ENCODE results near the gene TOMM6.

The TOMM6 gene

GRCh38 chr6:41741625-41742490 is 45.6 kb upstream of the TOMM6 start:
- H2AFZ ChIP-seq (ENCODE audit: low read length) = no peak overlapping the region
- no peak overlapping the region for H3K4ac ChIP-seq (ENCODE audit: low read length)
- no peak overlapping the region for H2BK5ac ChIP-seq (ENCODE audit: low read length)
- peak overlapping the region; percentile 21 for H3K18ac ChIP-seq (ENCODE audit: low read length)
- H2BK120ac ChIP-seq (ENCODE audit: low read depth, low read length) = no peak overlapping the region
- H3K14ac ChIP-seq (ENCODE audit: low read length) = peak overlapping the region; percentile 3
- H3K36me3 ChIP-seq (replicated peaks in 1 of 2; ENCODE audit: control insufficient read depth in 2 of 2, insufficient read depth in 2 of 2, low read length in 2 of 2) = no peaks in the 10 kb centered on the region
- H3K23ac ChIP-seq (ENCODE audit: low read depth, low read length, poor library complexity) = peak overlapping the region; percentile 71
- no CpG with 5 or more reads among the region's 20 CpGs for WGBS, 2 donors (ENCODE audit: extremely low coverage in 2 of 2, insufficient read length in 2 of 2, insufficient replicate concordance in 1 of 2)
- peak overlapping the region; percentile 77 for H2BK15ac ChIP-seq (ENCODE audit: low read length)
- peak overlapping the region; percentile 49 for H2AK5ac ChIP-seq (ENCODE audit: low read depth, low read length)
- no peak overlapping the region for H4K8ac ChIP-seq (ENCODE audit: low read depth, low read length)
- no peak overlapping the region for H4K91ac ChIP-seq (ENCODE audit: low read depth, low read length, poor library complexity)
- peaks cover 0 to 7% of the 10 kb centered on the region in 2 donors for H3K4me1 ChIP-seq (ENCODE audit: control insufficient read depth in 2 of 2, insufficient read depth in 1 of 2, low read depth in 1 of 2, low read length in 2 of 2)
- H2BK12ac ChIP-seq (ENCODE audit: low read length) = no peak overlapping the region
- no peak overlapping the region for H3K27ac ChIP-seq (replicated peaks; ENCODE audit: low read length)
- H3K9ac ChIP-seq (ENCODE audit: low read depth, low read length, poor library complexity) = no peak overlapping the region
- DNase-seq (ENCODE audit: low spot score) = no peak
- no peak overlapping the region for H3K4me2 ChIP-seq (ENCODE audit: insufficient read depth, low read length, poor library complexity, severe bottlenecking)
- H3K4me3 ChIP-seq (ENCODE audit: low read length in 2 of 2) = no peak overlapping the region
- peaks cover 0 to under 1% of the 10 kb centered on the region in 2 donors for H3K9me3 ChIP-seq (replicated peaks in 1 of 2; ENCODE audit: control insufficient read depth in 2 of 2, insufficient read depth in 1 of 2, low read depth in 1 of 2, low read length in 2 of 2)
- no peaks in the 10 kb centered on the region for H3K79me1 ChIP-seq (ENCODE audit: low read depth, low read length)
- H3K27me3 ChIP-seq (ENCODE audit: control insufficient read depth in 3 of 3, insufficient read depth in 3 of 3, low read depth in 1 of 3, low read length in 3 of 3) = peaks cover 0 to 36% (median 0%) of the 10 kb centered on the region in 3 experiments

GRCh38 chr6:41743406-41744235 is 43.9 kb upstream of the TOMM6 start:
- H3K4me2 ChIP-seq (ENCODE audit: insufficient read depth, low read length, poor library complexity, severe bottlenecking) = no peak overlapping the region

GRCh38 chr6:41744236-41744787 is 43.2 kb upstream of the TOMM6 start:
- no peaks in the 10 kb centered on the region for H3K36me3 ChIP-seq (replicated peaks in 1 of 2; ENCODE audit: control insufficient read depth in 2 of 2, insufficient read depth in 2 of 2, low read length in 2 of 2)
- H3K14ac ChIP-seq (ENCODE audit: low read length) = peak overlapping the region; percentile 73
- H3K27ac ChIP-seq (replicated peaks; ENCODE audit: low read length) = no peak overlapping the region
- H3K79me1 ChIP-seq (ENCODE audit: low read depth, low read length) = no peaks in the 10 kb centered on the region
- no peak overlapping the region for H2AK5ac ChIP-seq (ENCODE audit: low read depth, low read length)
- H4K8ac ChIP-seq (ENCODE audit: low read depth, low read length) = no peak overlapping the region
- peak overlapping the region; percentile 46 for H2BK15ac ChIP-seq (ENCODE audit: low read length)
- peaks cover 0 to 4% of the 10 kb centered on the region in 2 donors for H3K4me1 ChIP-seq (ENCODE audit: control insufficient read depth in 2 of 2, insufficient read depth in 1 of 2, low read depth in 1 of 2, low read length in 2 of 2)
- H2BK5ac ChIP-seq (ENCODE audit: low read length) = no peak overlapping the region
- H2BK120ac ChIP-seq (ENCODE audit: low read depth, low read length) = no peak overlapping the region
- peak overlapping the region; percentile 77 for H2BK12ac ChIP-seq (ENCODE audit: low read length)
- peaks cover 0 to 50% (median 0%) of the 10 kb centered on the region in 3 experiments for H3K27me3 ChIP-seq (ENCODE audit: control insufficient read depth in 3 of 3, insufficient read depth in 3 of 3, low read depth in 1 of 3, low read length in 3 of 3)
- no peak overlapping the region for H4K91ac ChIP-seq (ENCODE audit: low read depth, low read length, poor library complexity)
- no peak overlapping the region for H3K18ac ChIP-seq (ENCODE audit: low read length)
- peaks cover 0 to 2% of the 10 kb centered on the region in 2 donors for H3K9me3 ChIP-seq (replicated peaks in 1 of 2; ENCODE audit: control insufficient read depth in 2 of 2, insufficient read depth in 1 of 2, low read depth in 1 of 2, low read length in 2 of 2)
- no peak overlapping the region for H3K4me3 ChIP-seq (ENCODE audit: low read length in 2 of 2)
- no peak overlapping the region for H3K23ac ChIP-seq (ENCODE audit: low read depth, low read length, poor library complexity)
- H3K4me2 ChIP-seq (ENCODE audit: insufficient read depth, low read length, poor library complexity, severe bottlenecking) = no peak overlapping the region
- H2AFZ ChIP-seq (ENCODE audit: low read length) = no peak overlapping the region
- no peak for DNase-seq (ENCODE audit: low spot score)
- H3K4ac ChIP-seq (ENCODE audit: low read length) = no peak overlapping the region
- H3K9ac ChIP-seq (ENCODE audit: low read depth, low read length, poor library complexity) = no peak overlapping the region
- WGBS, 2 donors (ENCODE audit: extremely low coverage in 2 of 2, insufficient read length in 2 of 2, insufficient replicate concordance in 1 of 2) = no CpG with 5 or more reads among the region's 7 CpGs

More at GRCh38 chr6:41743406-41744235, 43.9 kb upstream of the TOMM6 start:
- no peak overlapping the region for H4K91ac ChIP-seq (ENCODE audit: low read depth, low read length, poor library complexity)
- H3K23ac ChIP-seq (ENCODE audit: low read depth, low read length, poor library complexity) = no peak overlapping the region
- H3K4me1 ChIP-seq (ENCODE audit: control insufficient read depth in 2 of 2, insufficient read depth in 1 of 2, low read depth in 1 of 2, low read length in 2 of 2) = peaks cover 0 to 7% of the 10 kb centered on the region in 2 donors
- H2AK5ac ChIP-seq (ENCODE audit: low read depth, low read length) = no peak overlapping the region
- H2BK15ac ChIP-seq (ENCODE audit: low read length) = peak overlapping the region; percentile 46
- no peak overlapping the region for H2BK5ac ChIP-seq (ENCODE audit: low read length)
- no peak overlapping the region for H2BK120ac ChIP-seq (ENCODE audit: low read depth, low read length)
- H3K27ac ChIP-seq (replicated peaks; ENCODE audit: low read length) = no peak overlapping the region
- H3K4me3 ChIP-seq (ENCODE audit: low read length in 2 of 2) = no peak overlapping the region
- H3K14ac ChIP-seq (ENCODE audit: low read length) = no peak overlapping the region
- H3K27me3 ChIP-seq (ENCODE audit: control insufficient read depth in 3 of 3, insufficient read depth in 3 of 3, low read depth in 1 of 3, low read length in 3 of 3) = peaks cover 0 to 47% (median 0%) of the 10 kb centered on the region in 3 experiments
- H3K18ac ChIP-seq (ENCODE audit: low read length) = no peak overlapping the region
- no peak overlapping the region for H2AFZ ChIP-seq (ENCODE audit: low read length)
- no CpG with 5 or more reads among the region's 6 CpGs for WGBS, 2 donors (ENCODE audit: extremely low coverage in 2 of 2, insufficient read length in 2 of 2, insufficient replicate concordance in 1 of 2)
- no peak overlapping the region for H3K4ac ChIP-seq (ENCODE audit: low read length)
- no peak overlapping the region for H3K9ac ChIP-seq (ENCODE audit: low read depth, low read length, poor library complexity)
- H3K9me3 ChIP-seq (replicated peaks in 1 of 2; ENCODE audit: control insufficient read depth in 2 of 2, insufficient read depth in 1 of 2, low read depth in 1 of 2, low read length in 2 of 2) = peaks cover 0 to 2% of the 10 kb centered on the region in 2 donors
- H4K8ac ChIP-seq (ENCODE audit: low read depth, low read length) = no peak overlapping the region
- no peak for DNase-seq (ENCODE audit: low spot score)
- H3K79me1 ChIP-seq (ENCODE audit: low read depth, low read length) = no peaks in the 10 kb centered on the region
- no peak overlapping the region for H2BK12ac ChIP-seq (ENCODE audit: low read length)
- no peaks in the 10 kb centered on the region for H3K36me3 ChIP-seq (replicated peaks in 1 of 2; ENCODE audit: control insufficient read depth in 2 of 2, insufficient read depth in 2 of 2, low read length in 2 of 2)

Data from neuronal stem cell (in vitro differentiated cells).